NCI-H187 (cell line): ENCODE measurements around the gene AHNAK.
"Not testable (repeated sequence)": the region's sequence is repeated elsewhere in the genome, so short reads cannot be mapped to it uniquely, and the experiment has no call there.

Source experiments
- DNase-seq, 2 experiments: peaks; one replicate each; lab custom pipeline; 2025; lab: John Stamatoyannopoulos, UW

AHNAK gene, protein sequence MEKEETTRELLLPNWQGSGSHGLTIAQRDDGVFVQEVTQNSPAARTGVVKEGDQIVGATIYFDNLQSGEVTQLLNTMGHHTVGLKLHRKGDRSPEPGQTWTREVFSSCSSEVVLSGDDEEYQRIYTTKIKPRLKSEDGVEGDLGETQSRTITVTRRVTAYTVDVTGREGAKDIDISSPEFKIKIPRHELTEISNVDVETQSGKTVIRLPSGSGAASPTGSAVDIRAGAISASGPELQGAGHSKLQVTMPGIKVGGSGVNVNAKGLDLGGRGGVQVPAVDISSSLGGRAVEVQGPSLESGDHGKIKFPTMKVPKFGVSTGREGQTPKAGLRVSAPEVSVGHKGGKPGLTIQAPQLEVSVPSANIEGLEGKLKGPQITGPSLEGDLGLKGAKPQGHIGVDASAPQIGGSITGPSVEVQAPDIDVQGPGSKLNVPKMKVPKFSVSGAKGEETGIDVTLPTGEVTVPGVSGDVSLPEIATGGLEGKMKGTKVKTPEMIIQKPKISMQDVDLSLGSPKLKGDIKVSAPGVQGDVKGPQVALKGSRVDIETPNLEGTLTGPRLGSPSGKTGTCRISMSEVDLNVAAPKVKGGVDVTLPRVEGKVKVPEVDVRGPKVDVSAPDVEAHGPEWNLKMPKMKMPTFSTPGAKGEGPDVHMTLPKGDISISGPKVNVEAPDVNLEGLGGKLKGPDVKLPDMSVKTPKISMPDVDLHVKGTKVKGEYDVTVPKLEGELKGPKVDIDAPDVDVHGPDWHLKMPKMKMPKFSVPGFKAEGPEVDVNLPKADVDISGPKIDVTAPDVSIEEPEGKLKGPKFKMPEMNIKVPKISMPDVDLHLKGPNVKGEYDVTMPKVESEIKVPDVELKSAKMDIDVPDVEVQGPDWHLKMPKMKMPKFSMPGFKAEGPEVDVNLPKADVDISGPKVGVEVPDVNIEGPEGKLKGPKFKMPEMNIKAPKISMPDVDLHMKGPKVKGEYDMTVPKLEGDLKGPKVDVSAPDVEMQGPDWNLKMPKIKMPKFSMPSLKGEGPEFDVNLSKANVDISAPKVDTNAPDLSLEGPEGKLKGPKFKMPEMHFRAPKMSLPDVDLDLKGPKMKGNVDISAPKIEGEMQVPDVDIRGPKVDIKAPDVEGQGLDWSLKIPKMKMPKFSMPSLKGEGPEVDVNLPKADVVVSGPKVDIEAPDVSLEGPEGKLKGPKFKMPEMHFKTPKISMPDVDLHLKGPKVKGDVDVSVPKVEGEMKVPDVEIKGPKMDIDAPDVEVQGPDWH (N-terminal part only)

DNA sequence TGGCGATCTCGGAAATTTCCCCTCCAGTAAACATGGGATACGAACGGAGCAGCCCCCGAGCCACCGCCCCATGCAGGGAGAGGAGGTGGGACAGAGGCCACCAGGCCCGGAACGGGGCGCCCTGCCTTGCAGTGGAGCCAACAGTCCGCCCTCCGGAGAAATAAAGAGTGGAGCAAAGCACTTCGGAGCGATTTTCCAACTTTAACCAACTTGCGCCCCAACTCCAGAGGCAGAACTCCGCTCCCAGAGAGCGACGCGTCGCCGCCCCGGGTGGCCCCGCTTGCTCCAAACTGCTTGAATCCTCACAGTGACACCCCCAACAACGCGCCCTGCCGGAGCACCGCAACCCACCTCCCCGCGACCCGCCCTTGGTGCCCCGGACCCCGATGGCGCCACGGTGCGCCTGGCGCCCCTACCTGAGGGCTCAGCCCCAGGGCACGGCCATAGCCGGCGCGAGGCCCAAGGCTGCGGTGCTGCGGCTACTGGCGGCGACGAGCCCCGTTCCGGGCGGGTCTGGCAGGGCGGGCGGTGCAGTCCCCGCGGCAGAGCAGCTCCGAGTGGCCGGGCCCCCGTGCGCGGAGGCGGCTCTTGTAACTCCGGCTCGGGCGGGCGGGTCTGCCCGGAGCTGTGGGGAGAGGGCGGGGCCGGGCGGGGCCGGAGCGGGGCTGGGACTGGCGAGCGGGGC, at the start of gene AHNAK:
TSS of gene AHNAK (minus strand) at position 563 of the 685 bp plus-strand sequence. CDS start 10,708 bp downstream, outside the sequence.
- DNase-seq = no peak

DNA sequence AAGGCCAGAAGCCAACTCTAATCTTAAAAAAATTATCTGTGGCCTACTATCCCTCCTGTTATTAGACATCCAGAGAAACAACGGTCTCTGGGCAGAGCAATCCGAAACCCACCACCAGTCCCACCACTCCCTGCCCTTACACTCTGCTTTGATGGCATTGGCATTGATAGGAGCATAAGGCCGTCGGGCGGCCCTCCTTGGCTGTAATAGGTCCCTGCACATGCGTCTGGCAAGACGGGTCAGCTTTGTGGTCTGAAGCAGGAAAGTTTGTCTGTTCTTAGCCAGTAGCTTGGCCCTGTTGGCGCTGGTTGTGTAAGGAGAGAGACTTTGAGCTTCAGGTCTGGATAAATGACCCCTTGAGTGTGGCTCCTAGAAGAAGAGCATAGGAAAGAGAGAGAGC, 48.5 kb upstream of the AHNAK start:
- no peak for DNase-seq

DNA sequence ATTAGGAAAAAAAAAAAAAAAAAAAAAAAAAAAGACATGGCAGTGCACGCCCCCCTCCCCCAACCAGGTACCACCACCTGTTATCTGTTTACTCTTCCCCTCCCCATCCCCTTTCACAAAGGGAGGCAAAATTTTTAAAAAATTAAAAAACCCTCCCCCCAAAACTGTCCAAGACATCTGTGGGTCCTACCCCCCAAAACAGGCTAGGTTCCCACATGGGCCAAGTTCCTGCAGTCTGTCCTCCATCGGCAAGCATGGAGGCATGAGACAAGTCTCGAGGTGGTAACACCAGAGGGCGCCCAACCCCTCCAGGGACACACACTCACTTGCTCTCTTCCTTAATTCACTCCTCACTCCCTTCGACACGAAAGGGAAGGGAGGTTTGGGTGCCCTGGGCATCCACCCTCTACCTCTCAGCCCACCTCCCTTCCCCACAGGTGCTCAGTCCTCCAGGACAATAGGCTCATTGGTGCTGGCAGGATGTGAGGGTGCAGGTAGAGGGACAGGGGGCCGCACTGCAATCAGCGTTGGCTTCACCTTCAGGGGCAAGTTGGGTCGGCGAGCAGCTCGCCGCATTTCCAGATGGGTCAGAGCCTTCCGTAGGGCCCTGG, 46.9 kb upstream of the AHNAK start:
- DNase-seq = peak; percentile 9 to 10

DNA sequence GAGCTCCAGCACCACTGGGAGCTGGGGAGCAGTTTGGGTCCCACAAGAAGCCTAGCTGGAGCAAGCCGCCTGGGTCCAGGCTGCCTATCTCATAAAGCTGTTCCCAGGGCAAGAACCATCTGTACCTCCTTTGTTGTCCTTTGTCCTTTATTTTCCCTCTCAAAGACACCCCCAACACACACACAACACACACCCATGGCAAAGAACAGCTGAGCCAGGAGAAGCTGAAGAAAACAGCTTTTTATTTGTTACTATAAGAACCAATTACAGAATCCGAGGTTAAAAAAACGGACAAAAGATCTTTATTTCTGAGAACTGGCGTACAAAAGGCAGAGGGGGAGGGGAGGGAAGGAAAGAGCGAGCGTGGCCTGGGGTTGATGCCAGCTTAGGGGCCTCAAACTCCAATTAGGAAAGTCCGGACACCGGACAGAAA, 46.4 kb upstream of the AHNAK start:
- DNase-seq = no peak

DNA sequence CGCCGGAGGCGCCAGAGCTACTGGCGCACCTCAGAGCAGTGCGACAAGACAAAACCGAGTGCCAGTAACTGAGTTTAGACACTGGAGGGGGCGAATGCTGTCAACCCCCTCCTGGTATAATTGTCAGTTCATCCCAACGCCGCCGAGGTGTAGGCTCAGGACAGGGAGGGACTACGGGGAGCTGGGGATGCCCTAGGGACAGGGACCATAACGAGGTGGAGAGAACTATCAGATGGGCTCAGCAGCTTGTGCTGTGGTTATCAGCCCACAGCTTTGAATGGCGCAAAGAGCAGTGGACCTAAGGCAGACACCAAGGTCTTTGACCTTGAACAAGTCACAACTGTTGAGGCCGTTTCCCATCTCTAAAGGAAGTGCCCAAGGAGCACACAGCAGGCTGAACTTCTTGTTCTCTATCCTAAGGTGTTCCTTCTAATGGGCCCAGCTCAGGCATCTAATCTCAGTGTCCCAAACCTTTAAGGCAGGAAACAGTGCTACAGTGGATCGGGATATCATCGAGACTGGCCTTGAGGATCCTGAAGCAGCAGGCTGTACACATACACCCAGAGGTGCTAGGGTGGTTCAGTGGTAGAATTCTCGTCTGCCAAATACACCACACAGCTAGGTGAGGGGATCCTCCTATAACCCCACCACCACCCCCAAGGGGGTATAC, 45.7 kb upstream of the AHNAK start:
- DNase-seq = no peak

DNA sequence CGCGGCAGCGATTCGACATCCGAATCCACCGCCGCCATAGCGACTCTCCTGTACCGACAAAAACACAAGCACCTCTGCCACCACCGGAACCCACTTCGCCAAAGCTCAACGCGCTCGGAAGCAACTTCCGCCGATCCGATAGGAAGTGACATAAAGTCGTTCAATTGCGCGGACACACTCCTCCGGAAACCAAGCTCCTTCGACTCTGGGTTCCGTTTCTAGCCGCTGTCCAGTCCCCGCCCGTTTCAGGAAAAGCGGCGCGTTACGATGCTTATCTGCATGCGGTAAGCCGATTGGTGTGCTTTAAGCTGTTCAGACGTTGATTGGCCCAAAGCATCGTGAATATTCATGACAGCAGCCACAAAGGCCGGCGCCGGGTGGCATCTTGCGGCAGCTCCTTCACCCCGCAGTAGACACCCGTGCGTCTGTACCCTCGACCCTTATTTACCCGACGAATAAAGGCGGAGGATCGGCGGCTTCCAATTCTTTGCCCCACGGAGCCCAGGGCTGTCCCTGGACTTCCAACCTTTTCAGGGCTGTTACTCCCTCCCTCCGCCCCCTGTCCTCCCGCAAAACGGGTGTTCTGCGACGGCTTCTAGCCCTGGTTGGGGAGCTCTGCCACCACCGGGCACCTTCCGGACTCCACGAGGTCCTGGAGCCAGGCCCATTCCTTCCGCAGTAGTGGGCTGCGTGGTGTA, 45.0 kb upstream of the AHNAK start, which contains the start of gene TUT1:
TSS of gene TUT1 (minus strand) at position 76 of the 698 bp plus-strand sequence. CDS start at position 38, 38 bp downstream.
- DNase-seq = peak; percentile 96 to 97

DNA sequence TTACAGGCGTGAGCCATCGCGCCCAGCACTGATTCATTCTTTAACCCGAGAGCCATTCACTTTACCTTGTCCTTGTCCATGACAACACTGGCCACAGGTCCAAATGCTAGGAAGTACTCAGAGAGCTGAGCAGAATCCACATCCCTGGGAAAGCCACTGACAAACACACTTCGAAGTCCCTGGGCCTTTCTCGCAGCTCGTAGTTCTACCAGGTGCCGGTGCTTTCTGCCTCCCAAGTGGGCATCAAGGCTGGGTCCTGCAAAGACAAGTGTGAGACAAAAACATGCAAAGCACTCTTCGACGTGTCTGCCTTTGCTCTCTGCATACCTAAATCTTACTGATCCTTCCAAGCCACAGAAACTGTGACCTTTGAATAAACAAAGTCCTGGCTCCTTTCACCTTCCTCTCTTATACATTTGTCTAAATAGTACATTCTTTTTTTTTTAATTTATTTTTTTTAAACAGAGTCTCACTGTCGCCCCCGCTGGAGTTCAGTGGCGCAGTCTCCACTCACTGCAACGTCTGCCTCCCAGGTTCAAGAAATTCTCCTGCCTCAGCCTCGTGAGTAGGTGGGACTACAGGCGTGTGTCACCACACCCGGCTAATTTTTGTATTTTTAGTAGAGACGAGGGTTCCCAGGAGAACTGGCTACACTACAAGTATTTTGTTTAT, 42.5 kb upstream of the AHNAK start:
- DNase-seq = no peak

DNA sequence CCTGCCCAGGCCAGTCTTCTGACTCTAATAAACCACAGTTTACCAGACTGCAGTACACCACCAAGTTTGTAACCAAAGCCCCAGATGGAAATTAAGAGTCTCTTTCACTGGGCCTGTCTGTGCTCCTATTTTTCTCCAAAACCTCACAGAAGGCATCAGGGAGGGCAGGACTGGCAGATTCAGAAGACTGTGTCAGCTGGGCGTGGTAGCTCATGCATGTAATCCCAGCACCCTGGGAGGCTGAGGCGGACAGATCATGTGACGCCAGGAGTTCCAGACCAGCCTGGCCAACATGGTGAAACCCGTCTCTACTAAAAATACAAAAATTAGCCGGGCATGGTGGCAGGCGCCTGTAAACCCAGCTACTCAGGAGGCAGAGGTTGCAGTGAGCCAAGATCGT, 38.8 kb upstream of the AHNAK start:
- not testable (repeated sequence) for DNase-seq

DNA sequence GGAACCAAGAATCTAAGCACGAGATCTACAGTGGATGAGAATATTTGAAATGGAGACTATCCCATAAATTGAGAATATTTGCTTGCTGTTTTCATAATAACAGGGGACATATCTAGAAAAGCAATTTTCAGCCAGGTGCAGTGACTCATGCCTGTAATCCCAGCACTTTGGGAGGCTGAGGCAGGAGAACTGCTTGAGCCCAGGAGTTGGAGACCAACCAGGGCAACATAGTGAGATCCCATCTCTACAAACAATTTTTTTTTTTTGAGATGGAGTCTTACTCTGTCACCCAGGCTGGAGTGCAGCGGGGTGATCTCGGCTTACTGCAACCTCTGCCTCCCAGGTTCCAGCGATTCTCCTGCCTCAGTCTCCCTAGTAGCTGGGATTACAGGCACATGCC, 35.1 kb upstream of the AHNAK start:
- not testable (repeated sequence) for DNase-seq

DNA sequence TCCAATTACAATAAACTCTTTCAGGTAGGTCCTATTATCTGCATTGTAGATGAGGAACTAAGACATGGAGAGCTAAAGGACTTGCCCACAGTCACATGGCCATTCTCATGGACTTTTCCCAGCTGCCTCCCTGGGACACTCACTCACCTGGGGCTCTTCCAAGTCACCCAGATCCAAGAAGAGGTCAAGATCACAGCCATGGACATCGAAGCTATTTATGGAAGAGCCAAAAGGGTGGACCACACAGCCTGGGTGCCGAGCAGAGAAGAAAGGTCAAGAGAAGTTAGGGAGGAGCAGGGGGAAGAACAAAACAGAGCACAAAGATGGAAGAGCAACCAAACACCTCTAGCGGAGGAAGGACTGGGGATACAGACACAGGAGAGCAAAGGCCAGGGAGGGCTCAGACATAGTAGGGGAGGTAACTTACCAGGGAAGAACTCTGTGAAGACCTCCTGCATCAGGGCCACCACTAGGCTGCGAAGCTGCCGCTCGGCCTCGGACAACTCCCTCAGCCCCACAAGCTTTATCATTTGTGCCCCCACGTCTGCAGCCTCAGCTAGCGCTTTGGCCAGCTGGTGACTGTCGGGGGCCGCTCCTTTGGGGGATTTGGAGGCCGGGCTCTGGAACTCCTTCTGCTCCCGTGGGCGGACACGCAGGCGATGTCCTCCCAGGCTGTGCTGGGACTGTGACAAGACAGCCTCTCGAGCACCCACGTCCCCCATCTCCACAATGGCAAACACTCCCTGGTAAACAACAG, 34.5 kb upstream of the AHNAK start:
- no peak for DNase-seq

DNA sequence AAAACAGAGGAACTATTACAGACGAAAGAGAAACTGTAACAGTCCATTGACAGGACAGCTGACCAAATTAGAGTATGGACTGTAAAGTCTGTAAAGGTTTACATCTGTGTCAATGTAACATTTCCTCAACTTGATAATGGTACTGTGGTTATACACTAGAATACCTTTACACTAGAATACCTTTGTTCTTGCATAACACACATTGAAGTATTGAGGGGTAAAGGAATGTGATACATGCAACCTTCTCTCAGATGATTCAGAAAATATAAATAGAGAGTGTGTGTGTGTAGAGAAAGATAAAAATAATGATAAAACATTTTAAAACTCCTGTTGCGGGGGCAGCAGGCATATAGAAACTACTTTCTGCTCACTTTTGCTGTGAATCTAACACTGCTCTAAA, 32.6 kb upstream of the AHNAK start:
- DNase-seq = no peak

DNA sequence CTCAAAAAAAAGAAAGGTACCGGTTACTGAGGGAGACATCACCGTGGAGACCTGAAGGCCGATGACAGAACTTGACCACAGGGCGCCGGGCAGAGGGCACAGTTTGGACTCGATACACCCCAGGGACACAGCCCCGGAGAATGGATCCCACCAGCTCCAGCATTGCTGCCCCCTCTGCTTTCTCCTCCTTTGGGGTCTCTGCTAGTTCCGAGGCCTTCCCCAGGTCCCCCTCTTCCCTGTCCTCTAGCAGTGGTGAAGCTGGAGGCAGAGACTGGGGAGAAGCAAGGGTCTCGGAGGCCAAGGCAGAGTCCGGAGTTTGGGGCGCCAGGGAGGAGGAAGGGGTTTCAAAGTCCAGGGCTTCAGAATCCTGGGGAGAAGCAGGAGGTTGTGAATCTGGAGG, 31.9 kb upstream of the AHNAK start:
- no peak for DNase-seq

DNA sequence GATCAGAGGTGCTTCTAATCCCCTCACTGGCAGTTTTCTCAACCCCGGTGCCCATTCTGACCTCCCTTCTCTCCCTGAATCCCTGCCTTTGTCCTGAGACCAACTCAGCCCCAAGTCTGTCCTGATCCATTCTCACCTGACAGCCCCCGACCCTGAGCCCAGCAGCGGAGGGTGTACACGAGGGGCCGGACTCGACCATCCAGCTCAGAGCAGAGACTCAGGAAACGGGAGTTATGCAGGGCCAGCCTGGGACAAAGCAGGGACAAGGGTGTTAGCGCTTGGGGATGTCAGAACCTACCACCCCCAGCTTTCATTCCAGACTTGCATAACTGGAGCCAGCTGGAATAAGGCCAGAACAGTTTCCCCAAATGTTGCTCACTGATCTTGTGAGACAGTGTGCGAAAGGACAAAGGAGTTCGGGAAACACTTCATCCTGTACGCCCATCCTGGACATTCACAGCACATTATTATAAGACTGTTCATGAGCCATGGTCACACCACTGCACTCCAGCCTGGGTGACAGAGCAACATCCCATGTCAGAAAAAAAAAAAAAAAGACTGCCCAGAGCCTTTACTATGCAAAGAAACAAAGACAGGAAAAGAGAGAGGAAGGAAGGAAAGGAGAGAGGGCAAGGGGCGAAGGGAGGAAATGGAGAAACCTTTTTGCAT, 30.6 kb upstream of the AHNAK start:
- no peak for DNase-seq

DNA sequence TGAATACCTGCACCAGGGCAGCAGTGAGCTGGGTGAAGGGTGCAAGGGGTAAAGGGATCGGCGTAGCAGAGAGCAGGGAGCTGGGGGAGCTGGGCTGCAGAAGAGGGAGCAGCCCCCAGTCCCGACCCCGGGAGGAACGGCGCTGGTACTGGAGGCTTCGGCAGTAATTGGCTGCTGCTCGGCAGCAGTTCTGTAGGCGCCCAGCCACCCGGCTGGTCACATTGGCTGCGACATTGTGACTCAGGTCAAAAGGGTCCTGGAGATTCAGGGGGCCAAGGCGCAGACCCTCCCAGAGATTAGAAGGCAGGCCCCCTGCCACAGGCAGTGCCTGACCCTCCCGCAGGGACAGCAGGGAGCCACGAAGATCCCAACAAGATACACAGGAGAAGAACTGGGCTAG, 29.2 kb upstream of the AHNAK start:
- no peak for DNase-seq

DNA sequence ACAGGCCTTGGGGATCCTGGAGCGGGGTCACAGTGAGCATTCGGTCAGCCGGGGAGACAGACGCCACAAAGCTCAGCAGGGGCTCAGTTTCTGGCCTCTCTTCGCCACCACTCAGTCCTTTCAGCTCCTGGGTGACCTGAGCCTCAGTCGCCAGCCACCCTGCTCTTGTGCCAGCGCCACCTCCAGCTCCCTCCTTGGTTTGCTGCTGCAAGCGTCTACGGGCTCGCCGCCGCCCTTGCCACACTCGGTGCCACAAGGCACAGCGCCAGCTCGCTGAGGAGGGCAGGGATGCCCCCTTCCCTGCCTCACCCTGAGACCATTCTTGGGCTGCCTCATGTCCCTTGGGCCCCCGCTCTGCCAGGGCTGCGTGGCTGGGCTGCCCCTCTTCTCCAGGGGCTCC, 28.6 kb upstream of the AHNAK start:
- no peak for DNase-seq

DNA sequence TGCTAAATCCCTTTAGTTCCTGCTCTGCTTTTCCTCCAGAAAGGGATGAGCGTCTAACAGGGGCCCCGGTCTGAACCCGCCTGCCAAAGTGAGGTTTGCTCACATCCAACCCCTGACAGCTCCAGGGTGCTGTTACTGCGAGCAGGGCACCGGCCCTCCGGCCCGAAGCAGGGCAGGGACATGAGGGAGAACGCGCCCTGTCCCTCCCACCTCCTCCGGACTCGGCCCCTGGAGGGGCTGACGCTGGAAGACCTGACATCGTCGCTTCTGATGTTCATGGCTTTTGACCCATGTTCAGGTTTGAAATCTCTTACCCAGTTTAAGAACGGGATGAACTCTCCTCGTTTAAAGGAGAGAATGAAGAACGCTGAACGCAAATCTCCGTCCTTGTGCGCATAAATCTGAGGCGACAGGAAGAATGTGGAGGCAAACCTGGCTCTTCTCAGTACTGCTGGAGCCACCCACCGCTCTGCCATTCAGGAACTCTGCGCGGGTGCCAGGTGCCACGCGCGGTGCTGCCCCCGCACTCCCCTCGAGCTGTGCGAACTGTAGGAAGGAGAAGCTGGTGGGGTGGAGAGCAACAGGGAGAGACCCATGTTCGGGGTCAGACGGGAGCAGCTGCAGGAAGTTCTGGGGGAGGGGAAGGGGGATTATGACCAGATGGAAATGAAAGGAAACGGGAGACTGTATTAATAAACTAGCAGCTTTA, 27.9 kb upstream of the AHNAK start:
- no peak for DNase-seq
